Testis (tissue), 3 donors: ENCODE results near the gene TLCD3A. TPM values are rescaled to one million over a fixed set of nuclear protein-coding genes. Genes with fewer than 3 reads are reported as not detected.
A peak's percentile ranks its signal among the peaks of the same experiment; 100 is the strongest.

ENCODE experiments used
- DNase-seq: peaks from one replicate; pipeline ENCODE4 v3.0.0-alpha.2; 2019
- H3K27ac ChIP-seq, 2 donors: fragments of 200-600 bp; sonication (generic); one replicate each; pipeline ENCODE4 v1.5.1; 2019
- H3K27me3 ChIP-seq: fragments of 200-600 bp; sonication (generic); one replicate; pipeline ENCODE4 v1.5.1; 2019
- H3K36me3 ChIP-seq: fragments of 200-600 bp; sonication (generic); one replicate; pipeline ENCODE4 v1.5.1; 2017; ENCODE audit warnings: low read depth; ENCODE audit errors: missing control alignments
- H3K4me1 ChIP-seq: fragments of 200-600 bp; sonication (generic); one replicate; pipeline ENCODE4 v1.5.1; 2019
- H3K4me3 ChIP-seq, 2 donors: fragments of 200-600 bp; sonication (generic); one replicate each; pipeline ENCODE4 v1.5.1; 2017 to 2019
- H3K9me3 ChIP-seq: fragments of 200-600 bp; sonication (generic); one replicate; pipeline ENCODE4 v1.5.1; 2017
- POLR2A ChIP-seq: fragments of 450-650 bp; IDR thresholded peaks from one replicate; pipeline ENCODE4 v1.6.1; 2017; ENCODE audit warnings: antibody characterized with exemption, mild to moderate bottlenecking, moderate library complexity
- WGBS, 2 donors: methylation state at CpG; one replicate each; pipeline ENCODE4 v1.1.5; 2018; 5-methylcytosine and 5-hydroxymethylcytosine counted together
- intact Hi-C: fragments of 100-400 bp; cut with DNase I; formaldehyde crosslinking; loops from one replicate; pipeline ENCODE4 v1.15.1; 2023; ENCODE audit warnings: low total_unique reads
- polyA plus RNA-seq: library from polyadenylated mRNA; stranded (reverse); fragments of 350-450 nt; fragmentation: Illumina TruSeq; extraction: RNeasy Lipid Tissue Mini Kit (QIAGEN cat#74804); gene quantifications from one replicate; pipeline ENCODE4 v1.2.3, GENCODE V29; 2014; ENCODE audit warnings: low read depth, low replicate concordance; ENCODE audit not compliant: insufficient read depth
- total RNA-seq, 2 donors: library from RNA; depleted of rRNA; stranded (reverse); fragments of >200 nt; gene quantifications; one replicate each; pipeline ENCODE4 v1.2.3, GENCODE V29; 2016
- TF ChIP-seq, protein P1 (sequence below), 3 experiments: fragments of 450-650 bp in 2 of 3; fragments of 200-600 bp in 1 of 3; sonication (generic) in 1 of 3; IDR thresholded peaks; one replicate each; pipeline ENCODE4 v1.5.1; 2016 to 2019; ENCODE audit warnings: antibody characterized with exemption in 3 of 3, mild to moderate bottlenecking in 2 of 3, moderate library complexity in 1 of 3

TLCD3A gene
- total and polyA plus RNA-seq, 3 donors from 2014 or later: 5.8 to 20.9 (median 14.8) TPM

DNA sequence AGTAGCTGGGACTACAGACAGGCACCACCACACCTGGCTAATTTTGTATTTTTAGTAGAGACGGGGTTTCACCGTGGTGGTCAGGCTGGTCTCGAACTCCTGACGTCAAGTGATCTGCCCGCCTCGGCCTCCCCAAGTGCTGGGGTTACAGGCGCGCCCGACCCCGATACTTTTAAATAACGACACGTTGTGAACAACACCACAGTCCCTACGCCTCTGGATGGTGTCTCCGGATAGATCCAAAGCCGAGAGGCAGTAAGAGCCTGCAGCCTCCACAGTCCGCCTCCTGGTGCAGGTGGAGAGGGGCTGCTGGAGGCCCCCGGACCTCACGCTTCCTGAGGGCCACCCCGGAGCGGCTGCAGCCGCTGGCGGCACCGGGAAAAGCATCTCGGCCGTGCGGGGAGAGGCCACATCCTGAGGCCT is 741 bp upstream of the TLCD3A start:
- Histone ChIP-seq H3K4me3 (peak overlapping the region; percentile 66 to 80), H3K36me3 (no peaks in the 10 kb centered on the region), H3K9me3 (no peaks in the 10 kb centered on the region), H3K27me3 (no peaks in the 10 kb centered on the region), H3K4me1 (peaks cover 9% of the 10 kb centered on the region), H3K27ac (peak overlapping the region; percentile 55 to 68)
- 19 to 29% methylated on average over 10 to 23 of the region's 26 CpGs for WGBS, 2 donors
- intact Hi-C loops: no loop called here
- no peak for DNase-seq
- TF ChIP-seq, protein P1, sequence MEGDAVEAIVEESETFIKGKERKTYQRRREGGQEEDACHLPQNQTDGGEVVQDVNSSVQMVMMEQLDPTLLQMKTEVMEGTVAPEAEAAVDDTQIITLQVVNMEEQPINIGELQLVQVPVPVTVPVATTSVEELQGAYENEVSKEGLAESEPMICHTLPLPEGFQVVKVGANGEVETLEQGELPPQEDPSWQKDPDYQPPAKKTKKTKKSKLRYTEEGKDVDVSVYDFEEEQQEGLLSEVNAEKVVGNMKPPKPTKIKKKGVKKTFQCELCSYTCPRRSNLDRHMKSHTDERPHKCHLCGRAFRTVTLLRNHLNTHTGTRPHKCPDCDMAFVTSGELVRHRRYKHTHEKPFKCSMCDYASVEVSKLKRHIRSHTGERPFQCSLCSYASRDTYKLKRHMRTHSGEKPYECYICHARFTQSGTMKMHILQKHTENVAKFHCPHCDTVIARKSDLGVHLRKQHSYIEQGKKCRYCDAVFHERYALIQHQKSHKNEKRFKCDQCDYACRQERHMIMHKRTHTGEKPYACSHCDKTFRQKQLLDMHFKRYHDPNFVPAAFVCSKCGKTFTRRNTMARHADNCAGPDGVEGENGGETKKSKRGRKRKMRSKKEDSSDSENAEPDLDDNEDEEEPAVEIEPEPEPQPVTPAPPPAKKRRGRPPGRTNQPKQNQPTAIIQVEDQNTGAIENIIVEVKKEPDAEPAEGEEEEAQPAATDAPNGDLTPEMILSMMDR (IDR thresholded peaks at IDR 0.05): no peak
- no peak for TF ChIP-seq POLR2A

DNA sequence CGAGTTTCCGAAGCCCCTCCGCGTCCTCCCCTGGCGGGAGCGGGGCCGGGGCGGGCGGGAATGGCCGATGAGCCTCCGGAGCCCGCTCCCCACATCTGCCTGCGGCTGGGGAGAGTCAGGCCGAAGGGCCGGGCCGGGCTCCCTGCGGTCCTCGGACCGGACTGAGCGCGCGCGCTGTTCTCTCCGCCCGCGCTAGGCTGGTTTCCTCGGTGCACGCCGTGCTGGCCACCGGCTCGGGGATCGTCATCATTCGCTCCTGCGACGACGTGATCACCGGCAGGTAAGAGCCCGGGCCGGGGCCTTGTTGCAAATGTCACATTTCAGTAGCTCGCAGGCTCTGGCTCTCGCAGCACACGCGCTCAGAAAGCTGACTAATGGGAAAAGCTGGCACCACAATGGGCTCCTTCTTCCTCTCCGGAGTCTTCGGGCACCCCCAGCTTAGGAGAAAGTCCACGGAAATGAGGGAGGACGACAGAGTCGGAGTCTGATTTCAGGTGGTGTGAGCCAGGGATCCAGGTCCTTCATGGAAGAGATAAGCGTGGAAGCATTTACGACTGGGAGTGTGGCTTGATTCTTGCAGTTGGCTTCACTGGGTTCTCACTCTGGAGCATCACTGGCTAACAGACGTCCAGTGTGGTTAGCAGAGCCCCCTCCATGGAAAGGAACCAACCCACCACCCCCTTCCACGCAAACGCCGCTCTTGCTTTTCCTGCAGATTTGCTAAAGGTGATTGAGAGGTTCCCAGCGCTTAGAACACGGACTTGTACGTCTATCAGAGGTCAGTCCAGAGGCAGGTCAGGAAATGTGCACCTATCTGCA is 715 bp downstream of the TLCD3A start:
- Histone ChIP-seq H3K27me3 (no peaks in the 10 kb centered on the region), H3K36me3 (no peaks in the 10 kb centered on the region), H3K4me3 (peak overlapping the region; percentile 63 to 66), H3K27ac (peak overlapping the region in 1 of 2 donors; percentile 64), H3K4me1 (peaks cover 9% of the 10 kb centered on the region), H3K9me3 (no peaks in the 10 kb centered on the region)
- DNase-seq: no peak
- 7 to 43% methylated on average over 4 to 54 of the region's 57 CpGs for WGBS, 2 donors
- TF ChIP-seq, protein P1 (IDR thresholded peaks at IDR 0.05): no peak
- no peak for TF ChIP-seq POLR2A
- intact Hi-C loops: no loop called here

GRCh38 chr17:733743-734142 is 1.3 kb downstream of the TLCD3A start:
- Histone ChIP-seq H3K9me3 (no peaks in the 10 kb centered on the region), H3K36me3 (no peaks in the 10 kb centered on the region), H3K4me3 (no peak overlapping the region), H3K27ac (no peak overlapping the region), H3K27me3 (no peaks in the 10 kb centered on the region), H3K4me1 (peaks cover 9% of the 10 kb centered on the region)
- no peak for TF ChIP-seq POLR2A
- TF ChIP-seq, protein P1 (IDR thresholded peaks at IDR 0.05): no peak
- intact Hi-C loops: no loop called here
- DNase-seq: no peak
- WGBS, 2 donors: 68 to 72% methylated on average over 10 of the region's 10 CpGs

GRCh38 chr17:737561-738113 is 5.2 kb downstream of the TLCD3A start:
- no peak for DNase-seq
- H3K27me3 ChIP-seq: no peaks in the 10 kb centered on the region
- H3K36me3 ChIP-seq: no peaks in the 10 kb centered on the region
- intact Hi-C loops: no loop called here
- H3K4me3 ChIP-seq: no peak overlapping the region
- no peak overlapping the region for H3K27ac ChIP-seq
- H3K4me1 ChIP-seq: peaks cover 9% of the 10 kb centered on the region
- 95 to 97% methylated on average over 13 of the region's 13 CpGs for WGBS, 2 donors
- TF ChIP-seq, protein P1 (IDR thresholded peaks at IDR 0.05): no peak
- TF ChIP-seq POLR2A: no peak
- H3K9me3 ChIP-seq: no peaks in the 10 kb centered on the region
